Skin epidermis (tissue), 12 donors: ENCODE results near the gene MBD3.

Experiments used
- H3K27ac ChIP-seq, 21 experiments: fragments of 200-600 bp; sonication (generic) in 11 of 21; one replicate each; pipeline ENCODE4 v1.5.0; 2020; ENCODE audit warnings: mild to moderate bottlenecking in 3 of 21, inconsistent platforms in 2 of 21, moderate library complexity in 2 of 21
- H3K4me3 ChIP-seq, 7 experiments: fragments of 200-600 bp; sonication (generic) in 2 of 7; one replicate each; pipeline ENCODE4 v1.5.0; 2020; ENCODE audit warnings: inconsistent platforms in 2 of 7, mild to moderate bottlenecking in 2 of 7, moderate library complexity in 1 of 7

MBD3 gene

GRCh38 chr19:1526979-1527649, 65.6 kb downstream of the MBD3 start:
- no peak overlapping the region for H3K4me3 ChIP-seq
- H3K27ac ChIP-seq, result no peak overlapping the region

GRCh38 chr19:1526066-1526778, 66.4 kb downstream of the MBD3 start:
- Histone ChIP-seq H3K4me3 (no peak overlapping the region), H3K27ac (no peak overlapping the region)

DNA sequence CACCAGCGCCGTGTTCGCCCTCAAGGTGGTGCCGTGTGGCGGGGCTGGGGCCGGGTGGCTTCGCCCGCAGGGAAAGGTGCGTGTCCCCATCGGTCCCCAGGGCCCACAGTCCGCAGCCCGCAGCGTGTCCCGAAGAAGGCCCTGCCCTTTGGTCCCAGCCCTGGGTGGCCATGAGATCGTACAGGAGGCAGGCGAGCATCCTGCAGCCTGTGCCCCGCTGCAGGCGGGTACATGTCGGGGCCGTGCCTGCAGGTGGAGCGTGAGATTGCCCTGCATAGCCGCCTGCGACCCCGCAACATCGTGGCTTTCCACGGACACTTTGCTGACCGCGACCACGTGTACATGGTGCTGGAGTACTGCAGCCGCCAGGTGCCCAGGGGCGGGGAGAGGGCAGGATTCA, 67.3 kb downstream of the MBD3 start:
- no peak overlapping the region for H3K4me3 ChIP-seq
- H3K27ac ChIP-seq, result no peak overlapping the region

- Histone ChIP-seq H3K4me3 (no peak overlapping the region), H3K27ac (no peak overlapping the region)
These were observed 67.7 kb downstream of the MBD3 start for GRCh38 chr19:1524972-1525325.

DNA sequence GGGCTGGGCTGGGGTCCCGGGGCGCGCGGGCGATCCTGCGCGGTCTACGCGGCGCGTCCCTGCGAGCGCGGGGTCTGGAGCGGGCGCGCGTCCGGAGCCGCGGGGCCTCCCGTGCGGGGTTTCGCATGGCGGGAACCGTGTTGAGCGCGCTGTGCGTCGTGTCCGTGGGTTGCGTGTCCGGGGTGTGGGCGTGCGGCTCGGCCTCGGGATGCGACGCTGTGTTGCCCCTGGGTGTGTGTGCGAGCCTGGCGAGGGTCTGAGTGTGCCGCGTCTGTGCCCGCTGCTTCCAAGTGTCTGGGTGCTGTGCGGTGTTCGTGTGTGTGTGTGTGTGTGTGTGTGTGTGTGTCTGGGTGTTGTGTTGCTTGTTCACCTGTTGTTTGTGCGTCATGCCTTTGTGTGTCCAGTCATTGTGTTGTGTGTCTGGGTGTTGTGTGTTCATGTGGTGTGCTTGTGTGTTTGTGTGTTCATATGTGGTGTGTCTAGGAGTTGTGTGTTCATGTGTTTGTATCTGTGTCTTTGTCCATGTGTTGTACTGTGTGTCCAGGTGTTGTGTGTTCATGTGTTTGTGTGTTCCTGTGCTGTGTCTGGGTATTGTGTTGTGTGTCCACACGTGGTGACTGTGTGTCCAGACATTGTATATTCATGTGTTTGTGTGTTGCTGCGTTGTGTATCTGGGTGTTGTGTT, 68.2 kb downstream of the MBD3 start:
- Histone ChIP-seq H3K27ac (no peak overlapping the region), H3K4me3 (peak overlapping the region in 1 of 7 experiments; percentile 21)
